ENCODE measurements around the gene FGF12.

DNA sequence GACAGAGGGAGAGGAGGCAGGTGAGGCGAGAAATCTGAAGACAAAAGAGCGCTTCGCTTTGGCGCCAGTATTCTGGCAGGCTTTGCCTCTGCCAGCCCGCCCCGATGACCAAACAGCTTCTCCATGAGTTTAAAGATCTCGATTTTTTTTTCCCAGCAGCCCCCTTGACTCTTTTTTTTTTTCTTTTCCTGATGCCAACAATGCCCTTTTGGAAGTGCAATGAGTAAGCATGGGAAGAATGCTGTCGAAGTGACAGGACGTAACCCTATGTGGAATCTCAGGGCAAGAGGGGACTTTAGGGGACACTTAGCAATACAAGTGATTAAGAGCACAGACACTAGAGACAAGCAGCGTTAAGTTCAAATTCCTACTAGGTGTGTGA, 211.7 kb downstream of the FGF12 start:
- TF ChIP-seq, protein P1, sequence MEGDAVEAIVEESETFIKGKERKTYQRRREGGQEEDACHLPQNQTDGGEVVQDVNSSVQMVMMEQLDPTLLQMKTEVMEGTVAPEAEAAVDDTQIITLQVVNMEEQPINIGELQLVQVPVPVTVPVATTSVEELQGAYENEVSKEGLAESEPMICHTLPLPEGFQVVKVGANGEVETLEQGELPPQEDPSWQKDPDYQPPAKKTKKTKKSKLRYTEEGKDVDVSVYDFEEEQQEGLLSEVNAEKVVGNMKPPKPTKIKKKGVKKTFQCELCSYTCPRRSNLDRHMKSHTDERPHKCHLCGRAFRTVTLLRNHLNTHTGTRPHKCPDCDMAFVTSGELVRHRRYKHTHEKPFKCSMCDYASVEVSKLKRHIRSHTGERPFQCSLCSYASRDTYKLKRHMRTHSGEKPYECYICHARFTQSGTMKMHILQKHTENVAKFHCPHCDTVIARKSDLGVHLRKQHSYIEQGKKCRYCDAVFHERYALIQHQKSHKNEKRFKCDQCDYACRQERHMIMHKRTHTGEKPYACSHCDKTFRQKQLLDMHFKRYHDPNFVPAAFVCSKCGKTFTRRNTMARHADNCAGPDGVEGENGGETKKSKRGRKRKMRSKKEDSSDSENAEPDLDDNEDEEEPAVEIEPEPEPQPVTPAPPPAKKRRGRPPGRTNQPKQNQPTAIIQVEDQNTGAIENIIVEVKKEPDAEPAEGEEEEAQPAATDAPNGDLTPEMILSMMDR (conservative IDR thresholded peaks at IDR 0.05; ENCODE audit: low read length), result no peak
- TF ChIP-seq EZH2phosphoT487 (IDR thresholded peaks at IDR 0.05; ENCODE audit: borderline replicate concordance, low read depth, low read length), result no peak

Measured in OCI-LY7 (cell line).